ENCODE measurements around the gene EEF1A2.

EEF1A2 gene

GRCh38 chr20:63498960-63499337 is at the start of gene EEF1A2:
Gene EEF1A2 (minus strand): TSS chr20:63499083. CDS start chr20:63497763, 1,320 bp downstream.
- DNase-seq (ENCODE audit: low spot score), result no peak

GRCh38 chr20:63548542-63548941 is 49.7 kb upstream of the EEF1A2 start:
- no peak for DNase-seq (ENCODE audit: low spot score)

DNA sequence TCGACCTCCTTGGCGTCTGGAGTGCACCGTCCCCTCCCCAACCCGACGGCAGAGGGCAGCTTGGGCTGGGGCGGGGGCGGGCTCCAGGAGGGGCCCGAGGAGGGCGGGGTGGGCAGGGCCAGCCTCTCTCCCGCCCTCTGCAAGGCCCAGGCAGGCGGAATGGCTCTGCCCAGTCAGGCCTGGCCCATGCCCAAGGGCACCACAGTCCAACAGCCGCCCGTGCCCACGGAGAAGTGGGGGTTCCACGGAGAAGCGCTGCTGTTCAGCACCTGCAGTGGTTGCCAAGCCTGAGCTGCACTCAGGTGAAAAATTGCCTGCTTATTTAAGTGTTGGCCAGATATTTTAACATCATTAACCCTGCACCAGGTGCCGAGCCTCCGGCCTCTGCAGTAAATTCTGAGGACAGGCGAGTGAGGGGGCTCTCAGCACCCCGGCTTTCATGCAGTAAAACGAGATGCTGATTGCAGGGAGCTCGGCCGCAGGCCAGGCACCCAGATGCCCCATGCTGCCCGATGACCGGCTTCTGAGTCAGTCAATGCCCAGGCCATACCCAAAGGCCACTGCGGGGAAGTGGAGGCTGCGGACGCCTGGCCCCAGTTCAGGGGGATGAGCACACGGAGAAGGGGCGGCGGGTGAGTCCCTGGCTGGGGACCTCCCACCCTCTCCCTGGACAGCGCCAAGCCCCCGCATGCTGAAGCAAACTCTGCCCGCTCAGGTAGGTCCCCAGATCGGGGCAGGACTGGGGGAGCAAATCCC is 49.0 kb upstream of the EEF1A2 start, which contains the start of gene SRMS:
Gene SRMS, minus strand, starts transcription at position 25 of the 756 bp plus-strand sequence. CDS start 286 bp downstream, outside the sequence.
- DNase-seq (ENCODE audit: low spot score), result no peak

- DNase-seq (ENCODE audit: low spot score), result no peak
These were observed 48.3 kb upstream of the EEF1A2 start for GRCh38 chr20:63546956-63547724.

DNA sequence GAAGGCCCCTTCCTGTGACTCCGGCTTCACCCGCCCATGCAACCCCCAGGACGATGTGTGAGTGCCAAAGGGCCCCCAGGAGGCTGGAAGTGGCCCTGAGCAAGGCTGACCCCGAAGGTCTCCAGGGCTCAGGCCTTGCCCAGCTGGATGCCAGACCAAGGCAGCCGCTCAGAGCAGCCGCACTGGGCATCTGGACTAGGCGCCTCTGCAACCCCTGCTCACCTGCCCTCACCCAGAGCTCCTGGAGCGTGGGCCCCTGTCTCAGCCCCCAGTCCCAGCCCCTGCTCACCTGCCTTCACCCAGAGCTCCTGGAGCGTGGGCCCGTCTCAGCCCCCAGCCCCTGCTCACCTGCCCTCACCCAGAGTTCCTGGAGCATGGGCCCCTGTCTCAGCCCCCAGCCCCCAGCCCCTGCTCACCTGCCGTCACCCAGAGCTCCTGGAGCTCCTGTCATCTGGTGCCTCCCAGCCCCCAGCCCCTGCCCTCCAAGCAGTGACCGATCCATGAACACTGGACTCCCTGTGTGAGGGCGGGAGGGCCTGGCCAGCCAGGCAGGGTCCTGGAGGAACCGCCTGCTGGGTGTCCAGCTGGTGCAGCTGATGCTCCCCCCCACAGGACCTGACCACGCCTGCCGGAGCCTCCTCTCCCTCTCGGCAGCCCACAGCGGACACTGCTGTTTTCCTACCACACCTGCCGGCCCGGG is 47.5 kb upstream of the EEF1A2 start:
- no peak for DNase-seq (ENCODE audit: low spot score)

DNA sequence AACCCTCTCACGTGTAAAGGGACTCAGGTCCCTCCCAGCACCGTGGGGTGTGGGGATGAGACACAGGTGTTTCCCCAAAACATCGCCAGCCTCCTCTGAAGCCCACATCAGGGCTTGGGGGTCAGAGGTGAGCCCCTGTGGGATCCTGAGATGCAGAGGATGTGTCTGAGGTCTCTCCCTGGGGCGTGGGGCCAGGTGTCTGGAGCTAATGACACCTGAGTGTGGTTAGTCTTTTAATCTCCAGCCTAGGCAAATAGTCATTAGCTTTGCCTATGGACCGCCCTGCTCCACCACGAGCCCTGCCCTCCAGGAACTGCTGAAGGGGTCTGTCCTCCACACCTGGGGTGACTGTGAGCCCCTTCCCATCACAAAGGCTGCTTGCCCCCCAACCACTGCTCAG is 46.9 kb upstream of the EEF1A2 start:
- DNase-seq (ENCODE audit: low spot score), result no peak

- DNase-seq (ENCODE audit: low spot score), result peak; percentile 86
These were observed 46.2 kb upstream of the EEF1A2 start for GRCh38 chr20:63544958-63545516.

- no peak for DNase-seq (ENCODE audit: low spot score)
These were observed 45.5 kb upstream of the EEF1A2 start for GRCh38 chr20:63544241-63544957.

GRCh38 chr20:63543733-63544132 is 44.9 kb upstream of the EEF1A2 start:
- DNase-seq (ENCODE audit: low spot score), result no peak

- no peak for DNase-seq (ENCODE audit: low spot score)
These were observed 44.2 kb upstream of the EEF1A2 start for GRCh38 chr20:63543131-63543530.

GRCh38 chr20:63542696-63543095 is 43.8 kb upstream of the EEF1A2 start:
- no peak for DNase-seq (ENCODE audit: low spot score)

DNA sequence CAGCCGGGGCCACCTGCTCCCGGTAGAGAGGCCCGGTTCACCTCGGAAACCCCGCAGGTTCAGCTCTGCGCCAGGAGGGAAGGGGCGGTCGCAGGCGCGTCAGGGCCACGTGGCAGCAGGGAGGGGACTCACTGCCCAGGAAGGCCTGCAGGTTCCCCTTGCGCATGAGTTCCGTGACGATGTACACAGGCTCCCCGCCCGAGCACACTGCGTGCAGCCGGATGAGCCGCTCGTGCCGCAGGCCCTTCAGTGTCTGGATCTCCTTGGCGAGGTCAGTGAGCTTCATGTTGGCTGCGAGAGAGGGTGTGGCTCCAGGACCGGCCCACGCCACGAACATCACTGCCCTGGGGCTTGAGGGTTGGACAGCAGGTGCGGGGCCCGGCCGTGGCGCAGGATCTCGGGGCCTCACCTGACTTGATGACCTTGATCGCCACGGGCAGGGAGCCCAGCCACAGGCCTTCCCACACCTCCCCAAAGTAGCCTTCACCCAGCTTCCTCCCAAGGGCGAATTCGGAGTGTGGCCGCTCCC is 43.2 kb upstream of the EEF1A2 start:
- DNase-seq (ENCODE audit: low spot score), result no peak

DNA sequence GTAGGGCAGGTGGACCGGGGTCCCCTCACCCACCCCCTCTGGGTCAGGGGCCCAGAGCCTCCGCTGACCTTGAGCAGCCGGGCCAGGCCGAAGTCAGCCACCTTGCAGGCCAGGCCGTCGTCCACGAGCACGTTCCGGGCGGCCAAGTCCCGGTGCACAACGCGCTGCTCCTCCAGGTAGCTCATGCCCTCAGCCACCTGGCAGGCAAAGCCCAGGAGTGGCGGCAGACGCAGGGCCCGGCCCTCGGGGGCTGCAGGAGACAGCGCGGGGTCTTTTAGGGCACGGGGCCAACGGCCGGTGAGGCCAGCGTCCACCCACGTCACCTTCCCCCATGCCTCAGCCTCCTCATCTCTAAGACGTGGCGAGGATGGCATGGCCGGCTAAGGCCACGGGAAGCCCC is 42.5 kb upstream of the EEF1A2 start:
- no peak for DNase-seq (ENCODE audit: low spot score)

- DNase-seq (ENCODE audit: low spot score), result peak; percentile 56
These were observed 41.7 kb upstream of the EEF1A2 start for GRCh38 chr20:63540417-63541186.

GRCh38 chr20:63539441-63540370 is 40.8 kb upstream of the EEF1A2 start:
- DNase-seq (ENCODE audit: low spot score), result no peak

GRCh38 chr20:63539092-63539430 is 40.2 kb upstream of the EEF1A2 start:
- no peak for DNase-seq (ENCODE audit: low spot score)

GRCh38 chr20:63538204-63539091 is 39.6 kb upstream of the EEF1A2 start:
- peak; percentile 35 for DNase-seq (ENCODE audit: low spot score)

DNA sequence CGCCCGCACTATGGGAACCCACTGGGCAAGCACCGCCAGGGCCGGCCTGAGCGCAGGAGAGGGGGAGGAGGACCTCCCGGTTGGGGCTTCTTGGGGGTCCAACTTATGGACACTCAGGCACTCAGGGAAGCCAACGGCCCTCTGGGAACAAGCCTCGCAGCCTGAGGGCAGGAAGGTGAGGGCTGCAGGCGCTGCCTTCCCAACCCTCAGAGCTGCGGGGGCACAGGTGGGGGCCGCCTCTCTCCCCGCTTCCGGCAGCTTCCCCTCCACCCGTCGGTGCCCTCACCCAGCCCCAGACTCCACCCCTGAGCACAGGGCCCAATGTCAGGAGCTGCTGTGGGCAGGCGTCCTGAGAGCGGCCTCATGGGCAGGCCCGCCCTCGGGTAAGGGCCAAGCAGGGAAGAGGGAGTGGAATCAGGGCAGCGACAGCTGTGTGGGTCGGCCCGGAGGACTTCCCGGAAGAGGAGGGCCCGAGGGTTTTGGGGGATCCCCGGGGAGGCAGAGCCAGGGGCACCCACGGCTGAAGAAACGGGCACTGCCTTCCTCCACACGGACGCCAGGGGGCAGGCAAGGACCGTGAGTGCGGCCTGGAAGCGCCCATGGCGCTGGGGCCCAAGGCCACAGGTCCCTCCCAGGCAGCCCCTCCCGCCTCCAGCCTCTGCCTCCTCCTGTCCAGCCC is 38.8 kb upstream of the EEF1A2 start:
- peak; percentile 97 for DNase-seq (ENCODE audit: low spot score)

Measured in kidney tubule cell (primary cell).